GM12878 (cell line): ENCODE data around the gene TRPV5. TPM values are rescaled to one million over a fixed set of nuclear protein-coding genes. Genes with fewer than 3 reads are reported as not detected.

Source experiments
- ATAC-seq: fragments of 200-7000 bp; cut with Tn5 transposase; 3 replicates; pipeline ENCODE4 v1.9.1; 2020; ENCODE audit warnings: mild to moderate bottlenecking, moderate library complexity
- BruUV-seq: library from RNA; stranded (reverse); fragments of 400-500 nt; replicated peaks from 2 replicates; lab custom pipeline; 2021; lab: Mats Ljungman, UMichigan
- CTCF ChIA-PET: fragments of 300-600 bp; sonication (Branson Sonifier 250); formaldehyde crosslinking; extraction: SDS; loops from one replicate; lab custom pipeline; 2021; ENCODE audit warnings: inconsistent platforms; lab: Yijun Ruan, JAX
- POLR2A ChIA-PET: fragments of 350-600 bp; formaldehyde crosslinking; extraction: SDS; loops from one replicate; lab custom pipeline; 2021; ENCODE audit warnings: inconsistent platforms; lab: Charles Lee
- RAD21 ChIA-PET: fragments of 300-600 bp; sonication (Branson Sonifier 250); formaldehyde crosslinking; loops from one replicate; lab custom pipeline; 2023; ENCODE audit warnings: antibody characterized with exemption; ENCODE audit not compliant: unreplicated experiment; lab: Charles Lee
- SMC1A ChIA-PET: fragments of 300-600 bp; sonication (Branson Sonifier 250); formaldehyde crosslinking; loops from one replicate; lab custom pipeline; 2023; ENCODE audit not compliant: unreplicated experiment, uncharacterized antibody; lab: Charles Lee
- DNase-seq: peaks from one replicate; pipeline ENCODE4 v3.0.0-alpha.2; 2011; ENCODE audit warnings: low read depth, low spot score
- FAIRE-seq: peaks from 3 replicates; lab custom pipeline; 2011; peaks lifted over from hg19 to GRCh38; lab: Jason Lieb, UNC
- H2AFZ ChIP-seq: 2 replicates; pipeline ENCODE4 v1.6.0; 2011; ENCODE audit warnings: low read depth, low read length, control low read depth; ENCODE audit not compliant: control insufficient read depth
- H3K27ac ChIP-seq: 2 replicates; pipeline ENCODE4 v1.5.1; 2011; ENCODE audit warnings: control low read depth; ENCODE audit not compliant: control insufficient read depth, insufficient read depth
- H3K27me3 ChIP-seq, 2 experiments: replicated peaks in 1 of 2; 2 replicates each; pipeline versions ENCODE4 v1.6.0 to v1.6.1; 2011; ENCODE audit warnings: low read length in 1 of 2; ENCODE audit not compliant: control insufficient read depth in 2 of 2, insufficient read depth in 2 of 2
- H3K36me3 ChIP-seq, 2 experiments: 2 replicates each; pipeline ENCODE4 v1.5.1; 2011; ENCODE audit warnings: low read length in 1 of 2; ENCODE audit not compliant: control insufficient read depth in 2 of 2, insufficient read depth in 2 of 2
- H3K4me1 ChIP-seq: 2 replicates; pipeline ENCODE4 v1.6.1; 2011; ENCODE audit warnings: mild to moderate bottlenecking, low read length, moderate library complexity, mixed read lengths; ENCODE audit not compliant: control insufficient read depth, insufficient read depth
- H3K4me2 ChIP-seq: 2 replicates; pipeline ENCODE4 v1.6.0; 2011; ENCODE audit warnings: control low read depth; ENCODE audit not compliant: control insufficient read depth, insufficient read depth
- H3K4me3 ChIP-seq: fragments of 200-600 bp; sonication (generic); 2 replicates; pipeline ENCODE4 v1.5.1; 2016
- H3K79me2 ChIP-seq: 2 replicates; pipeline ENCODE4 v1.6.0; 2011; ENCODE audit warnings: low read length; ENCODE audit not compliant: control insufficient read depth, insufficient read depth
- H3K9ac ChIP-seq: 2 replicates; pipeline ENCODE4 v1.8.0; 2011; ENCODE audit warnings: low read length, control low read depth, mixed read lengths; ENCODE audit not compliant: control insufficient read depth, insufficient read depth
- H3K9me3 ChIP-seq: replicated peaks from 3 replicates; pipeline ENCODE4 v1.5.1; 2011; ENCODE audit warnings: mild to moderate bottlenecking, low read length; ENCODE audit not compliant: control insufficient read depth, insufficient read depth
- H4K20me1 ChIP-seq: 2 replicates; pipeline ENCODE4 v1.6.0; 2011; ENCODE audit not compliant: control insufficient read depth, insufficient read depth
- ATF2 ChIP-seq: IDR thresholded peaks from 2 replicates; pipeline ENCODE4 v1.6.1; 2012; ENCODE audit warnings: low read length, inconsistent platforms
- BHLHE40 ChIP-seq, 2 experiments: fragments of 450-650 bp in 1 of 2; IDR thresholded peaks; 2 replicates each; pipeline ENCODE4 v1.6.1; 2011 to 2017; ENCODE audit warnings: low read depth in 2 of 2, borderline replicate concordance in 1 of 2, improper control_type of control experiment in 1 of 2, low read length in 1 of 2, mild to moderate bottlenecking in 1 of 2
- CEBPZ ChIP-seq: fragments of 150-350 bp; IDR thresholded peaks from 2 replicates; pipeline ENCODE4 v1.6.1; 2016; ENCODE audit warnings: low read depth, low read length
- CHD2 ChIP-seq: IDR thresholded peaks from 2 replicates; pipeline ENCODE4 v1.6.1; 2011; ENCODE audit warnings: low read depth, low read length, improper control_type of control experiment, borderline replicate concordance
- DPF2 ChIP-seq: fragments of 450-650 bp; IDR thresholded peaks from 2 replicates; pipeline ENCODE4 v1.6.1; 2017; ENCODE audit warnings: mild to moderate bottlenecking
- FOXM1 ChIP-seq: IDR thresholded peaks from 2 replicates; pipeline ENCODE4 v1.6.1; 2012; ENCODE audit warnings: low read depth, mild to moderate bottlenecking, inconsistent platforms, low read length, moderate library complexity
- IRF4 ChIP-seq: IDR thresholded peaks from 2 replicates; pipeline ENCODE4 v1.6.1; 2011; ENCODE audit warnings: low read depth, low read length
- JUND ChIP-seq: IDR thresholded peaks from 2 replicates; pipeline ENCODE4 v1.6.1; 2012; ENCODE audit warnings: low read depth, mild to moderate bottlenecking, low read length, improper control_type of control experiment, moderate library complexity
- PAX8 ChIP-seq: fragments of 450-650 bp; IDR thresholded peaks from 2 replicates; pipeline ENCODE4 v1.6.1; 2017; ENCODE audit warnings: mild to moderate bottlenecking, moderate library complexity
- RAD21 ChIP-seq: IDR thresholded peaks from 2 replicates; pipeline ENCODE4 v1.6.1; 2011; ENCODE audit warnings: mild to moderate bottlenecking, low read depth, low read length, moderate library complexity; ENCODE audit not compliant: insufficient read depth
- RELB ChIP-seq: fragments of 450-650 bp; IDR thresholded peaks from 2 replicates; pipeline ENCODE4 v1.6.1; 2017; ENCODE audit warnings: low read depth, mild to moderate bottlenecking, moderate library complexity
- SKIL ChIP-seq: fragments of 450-650 bp; IDR thresholded peaks from 2 replicates; pipeline ENCODE4 v1.6.1; 2017; ENCODE audit warnings: mild to moderate bottlenecking, low read depth, inconsistent platforms; ENCODE audit not compliant: poor library complexity, severe bottlenecking
- SMARCA5 ChIP-seq: fragments of 450-650 bp; IDR thresholded peaks from 2 replicates; pipeline ENCODE4 v1.6.1; 2017; ENCODE audit warnings: mild to moderate bottlenecking
- SMC3 ChIP-seq: IDR thresholded peaks from 2 replicates; pipeline ENCODE4 v1.6.1; 2011; ENCODE audit warnings: low read length, improper control_type of control experiment, borderline replicate concordance
- TCF12 ChIP-seq: IDR thresholded peaks from 2 replicates; pipeline ENCODE4 v1.6.1; 2011; ENCODE audit warnings: low read depth, mild to moderate bottlenecking, low read length
- ZSCAN29 ChIP-seq: fragments of 450-650 bp; IDR thresholded peaks from 2 replicates; pipeline ENCODE4 v1.6.1; 2017; ENCODE audit warnings: mild to moderate bottlenecking, moderate library complexity
- WGBS: methylation state at CpG from one replicate; pipeline ENCODE4 v1.1.6; 2016; ENCODE audit warnings: low lambda C conversion rate; ENCODE audit not compliant: insufficient replicate concordance, insufficient coverage; ENCODE audit errors: missing lambda C conversion rate; 5-methylcytosine and 5-hydroxymethylcytosine counted together
- in situ Hi-C: fragments of 300-500 bp; cut with MboI; formaldehyde crosslinking; loops from 9 replicates; pipeline ENCODE4 v1.14.3; 2018; ENCODE audit warnings: mixed read lengths
- intact Hi-C: fragments of 100-400 bp; cut with micrococcal nuclease; formaldehyde crosslinking; loops from one replicate; pipeline ENCODE4 v1.14.2; 2022; ENCODE audit not compliant: unreplicated experiment
- polyA plus RNA-seq, 11 experiments: library from polyadenylated mRNA; depleted of rRNA in 4 of 11; unstranded in 6 of 11; stranded (reverse) in 5 of 11; fragments of >200 nt; fragmentation: Nextera tagmentation in 4 of 11; fragmentation: Illumina TruSeq in 1 of 11; extraction: Ambion mirVana in 4 of 11; extraction: Trizol in 1 of 11; gene quantifications; 1 replicate in 1 of 11; 2 replicates in 10 of 11; pipeline versions ENCODE4 v1.2.1 to v1.2.3, GENCODE V29; 2011 to 2016; ENCODE audit warnings: inconsistent platforms in 2 of 11, missing spikeins in 2 of 11, low read depth in 1 of 11
- total RNA-seq, 4 experiments: library from RNA; depleted of rRNA in 3 of 4; stranded (reverse); fragments of >200 nt in 3 of 4; fragmentation: Illumina TruSeq in 1 of 4; extraction: Trizol in 1 of 4; gene quantifications; 2 replicates each; pipeline versions ENCODE4 v1.2.1 to v1.2.3, GENCODE V29; 2013 to 2021

The TRPV5 gene
- total and polyA plus RNA-seq, 10 of the 15 experiments (the other 5 are each of a cell fraction or from before 2014, with no cell fraction given): not detected

GRCh38 chr7:142913051-142913450, 20.5 kb downstream of the TRPV5 start:
- Histone ChIP-seq H3K27ac (no peak overlapping the region), H3K4me1 (no peaks in the 10 kb centered on the region), H2AFZ (no peak overlapping the region), H4K20me1 (no peaks in the 10 kb centered on the region), H3K9me3 (no peaks in the 10 kb centered on the region), H3K79me2 (no peaks in the 10 kb centered on the region), H3K36me3 (no peaks in the 10 kb centered on the region), H3K27me3 (peaks cover 0 to 3% of the 10 kb centered on the region in 2 experiments; a peak in 3 of 4 replicates), H3K4me3 (no peak overlapping the region), H3K4me2 (no peak overlapping the region), H3K9ac (no peak overlapping the region)
- DNase-seq: no peak
- FAIRE-seq: no peak
- ChIA-PET RAD21 (no interaction called here), SMC1A (no interaction called here), POLR2A (no interaction called here), CTCF (no interaction called here)
- 33% methylated on average over 3 of the region's 3 CpGs for WGBS
- in situ Hi-C loops: no loop called here
- no peak for ATAC-seq
- intact Hi-C loops: no loop called here
- BruUV-seq: no TSS peak
- TF ChIP-seq ZSCAN29: no peak
- no peak for TF ChIP-seq JUND
- TF ChIP-seq DPF2: no peak
- TF ChIP-seq ATF2: no peak
- no peak for TF ChIP-seq RAD21
- TF ChIP-seq PAX8: no peak
- no peak for TF ChIP-seq FOXM1
- no peak for TF ChIP-seq BHLHE40 (IDR thresholded peaks at IDR 0.05; ENCODE audit: borderline replicate concordance in 1 of 2, low read depth in 2 of 2, low read length in 1 of 2)
- TF ChIP-seq SKIL: no peak
- no peak for TF ChIP-seq IRF4
- TF ChIP-seq SMARCA5: no peak
- no peak for TF ChIP-seq CHD2
- no peak for TF ChIP-seq RELB
- no peak for TF ChIP-seq SMC3
- TF ChIP-seq TCF12: no peak
- TF ChIP-seq CEBPZ: no peak
